AG08396 (cell line): ENCODE results near the gene AP1S2.
A peak's percentile ranks its signal among the peaks of the same experiment; 100 is the strongest.
"Not testable (repeated sequence)": the region's sequence is repeated elsewhere in the genome, so short reads cannot be mapped to it uniquely, and the experiment has no call there.

Experiments
- DNase-seq: peaks from one replicate; pipeline ENCODE4 v3.0.0; 2012; ENCODE audit warnings: low spot score, mixed read lengths

The AP1S2 gene

DNA sequence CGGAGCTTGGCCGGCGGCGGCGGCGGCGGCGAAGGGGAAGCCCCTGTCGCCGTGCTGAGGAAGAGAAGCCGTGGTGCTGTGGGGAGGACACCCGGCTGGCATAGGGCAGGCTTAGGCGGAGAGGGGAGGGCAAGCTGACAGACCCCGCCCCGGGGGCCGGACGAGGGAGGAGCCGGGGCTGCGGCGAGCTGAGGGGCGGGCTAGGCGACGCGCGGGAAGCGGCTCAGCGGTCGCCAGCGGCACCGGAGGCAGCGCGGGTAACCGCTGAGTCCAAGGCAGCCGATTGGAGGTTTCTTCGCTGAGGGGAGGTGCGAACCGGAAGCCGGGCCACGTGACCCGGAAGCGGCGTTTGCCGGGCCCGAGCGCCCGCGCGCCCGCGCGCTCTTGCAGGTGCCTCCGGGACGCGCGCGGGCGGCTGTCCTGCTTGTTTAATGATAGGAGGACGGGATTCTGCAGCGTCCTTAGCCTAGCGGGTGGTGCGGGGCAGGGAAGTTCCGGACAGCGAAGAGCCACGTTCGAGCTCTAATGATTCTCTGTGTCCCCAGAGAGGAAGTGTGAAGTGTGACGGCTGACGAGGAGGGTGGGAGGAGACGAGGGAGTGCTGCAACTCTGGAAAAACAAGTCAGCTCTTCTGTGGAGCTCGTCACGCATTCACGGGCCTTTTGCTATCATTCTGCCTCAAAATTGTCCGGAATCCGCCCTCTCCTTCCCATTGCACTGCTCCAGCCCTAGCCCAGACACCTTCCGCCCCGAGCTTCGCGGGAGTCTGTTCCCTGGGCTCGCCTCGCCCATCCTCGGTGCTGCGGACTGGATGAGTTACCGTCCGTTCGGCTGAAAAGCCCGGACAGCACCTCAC is at the start of gene AP1S2:
Gene AP1S2, minus strand, starts transcription at position 102 of the 856 bp plus-strand sequence. CDS start 2,289 bp downstream, outside the sequence.
- DNase-seq: peak; percentile 96

DNA sequence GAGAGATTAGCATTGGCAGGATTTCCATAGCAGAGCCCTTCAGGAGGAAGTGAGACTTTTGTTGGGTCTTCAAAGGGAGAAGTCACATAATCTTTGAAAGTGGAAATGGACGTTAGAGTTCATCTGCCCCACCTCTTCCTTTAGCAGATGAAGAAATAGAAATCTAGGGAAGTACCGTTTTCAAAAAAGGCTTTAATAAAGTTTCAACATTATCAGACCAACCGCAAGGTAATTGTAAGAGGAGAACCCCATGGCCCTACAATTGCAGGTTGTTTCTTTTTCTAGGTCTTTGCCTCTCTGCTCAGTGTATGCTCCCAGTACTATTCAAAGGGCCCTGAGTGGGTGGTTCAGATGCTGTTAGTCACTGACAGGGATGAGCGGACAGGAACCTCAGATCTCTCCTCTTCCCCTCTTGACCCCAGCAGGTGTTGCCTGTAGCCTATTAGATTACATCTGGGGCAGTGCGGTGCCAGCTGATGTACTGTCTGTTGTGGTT is 48.6 kb upstream of the AP1S2 start:
- no peak for DNase-seq

DNA sequence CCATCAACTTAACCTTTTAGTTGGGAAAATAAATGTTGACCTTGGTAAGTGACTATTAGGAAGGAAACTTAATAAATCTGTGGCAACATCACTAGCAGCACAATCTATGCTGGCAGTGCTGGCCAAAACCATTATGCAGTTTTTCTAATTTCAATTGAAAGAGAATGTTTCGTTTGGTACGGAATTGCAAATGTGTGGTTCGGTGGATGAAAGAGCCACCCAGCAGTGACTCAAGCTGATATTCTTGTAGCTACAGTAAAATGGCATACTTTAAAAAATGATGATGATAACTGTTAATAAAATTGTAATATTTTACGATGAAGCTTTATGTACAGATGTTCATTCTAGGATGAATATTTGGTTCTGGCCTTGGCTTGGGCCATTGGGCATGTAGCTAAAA is 40.7 kb upstream of the AP1S2 start:
- no peak for DNase-seq

DNA sequence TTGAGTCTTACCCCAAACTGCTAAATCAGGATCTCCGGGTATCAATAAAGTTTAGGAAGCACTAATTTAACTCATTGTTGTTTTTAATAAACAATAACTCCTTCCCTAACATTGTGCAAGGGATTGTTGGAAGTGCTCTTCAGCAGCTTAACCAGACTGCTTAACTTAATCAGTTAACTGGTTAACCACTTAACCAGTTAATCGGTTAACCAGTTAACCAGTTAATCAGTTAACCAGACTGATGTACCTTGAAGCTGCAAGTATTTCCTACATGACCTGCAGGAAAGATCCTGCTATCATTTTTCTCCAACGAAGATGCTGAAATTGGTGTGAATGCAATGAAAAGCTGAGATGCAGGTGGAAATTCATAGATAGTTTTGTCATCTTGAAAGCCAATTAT is 40.1 kb upstream of the AP1S2 start:
- no peak for DNase-seq

DNA sequence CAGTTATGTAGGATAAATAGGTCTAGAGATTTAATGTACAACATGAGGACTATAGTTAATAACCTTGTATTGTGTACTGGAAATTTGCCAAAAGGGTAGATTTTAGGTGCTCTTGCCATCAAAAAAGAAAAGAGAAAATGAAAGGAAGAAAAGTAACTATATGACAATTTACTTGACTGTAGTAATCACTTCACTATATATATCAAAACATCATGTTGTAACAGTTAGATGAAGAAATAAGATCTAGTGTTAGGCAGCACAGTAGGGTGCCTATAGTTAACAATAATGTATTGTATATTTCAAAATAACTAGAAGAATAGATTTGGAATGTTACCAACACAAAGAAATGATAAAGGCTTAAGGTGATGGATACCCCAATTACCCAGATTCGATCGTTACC is 35.9 kb upstream of the AP1S2 start:
- DNase-seq: no peak

DNA sequence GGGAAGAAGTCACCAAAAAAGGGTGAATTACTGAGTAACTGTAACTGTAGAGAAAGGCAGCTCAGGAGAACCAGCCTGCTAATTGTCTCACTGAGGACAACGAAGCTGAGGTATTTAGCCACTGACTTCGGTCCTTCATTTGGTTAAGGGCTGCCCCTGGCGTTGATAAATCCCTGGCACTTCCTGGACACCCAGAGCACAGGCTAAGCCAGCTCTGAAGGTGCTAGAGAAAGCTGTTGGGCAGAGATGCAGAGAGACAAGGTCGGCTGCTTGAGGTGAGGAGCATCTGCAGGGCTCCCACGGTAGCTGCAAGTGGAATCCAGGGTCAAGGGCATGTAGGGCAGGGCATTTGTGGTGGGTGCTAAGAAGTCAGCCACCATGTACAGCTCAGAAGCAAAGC is 33.4 kb upstream of the AP1S2 start:
- DNase-seq: no peak

DNA sequence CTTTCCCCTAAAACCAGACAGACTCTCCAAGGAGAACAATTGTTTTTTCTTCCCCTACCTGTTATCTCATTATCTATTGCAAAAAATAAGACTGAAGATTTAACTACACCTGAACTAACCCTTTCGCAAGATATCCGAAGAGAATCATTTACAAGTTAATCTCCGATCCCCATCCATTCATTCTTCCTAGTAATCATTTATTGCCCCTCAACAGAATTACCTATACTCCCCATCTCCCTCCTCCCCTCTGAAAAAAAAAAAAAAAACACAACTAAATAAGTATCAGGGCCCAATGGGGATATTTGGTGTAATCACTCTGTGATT is 28.9 kb upstream of the AP1S2 start:
- no peak for DNase-seq

DNA sequence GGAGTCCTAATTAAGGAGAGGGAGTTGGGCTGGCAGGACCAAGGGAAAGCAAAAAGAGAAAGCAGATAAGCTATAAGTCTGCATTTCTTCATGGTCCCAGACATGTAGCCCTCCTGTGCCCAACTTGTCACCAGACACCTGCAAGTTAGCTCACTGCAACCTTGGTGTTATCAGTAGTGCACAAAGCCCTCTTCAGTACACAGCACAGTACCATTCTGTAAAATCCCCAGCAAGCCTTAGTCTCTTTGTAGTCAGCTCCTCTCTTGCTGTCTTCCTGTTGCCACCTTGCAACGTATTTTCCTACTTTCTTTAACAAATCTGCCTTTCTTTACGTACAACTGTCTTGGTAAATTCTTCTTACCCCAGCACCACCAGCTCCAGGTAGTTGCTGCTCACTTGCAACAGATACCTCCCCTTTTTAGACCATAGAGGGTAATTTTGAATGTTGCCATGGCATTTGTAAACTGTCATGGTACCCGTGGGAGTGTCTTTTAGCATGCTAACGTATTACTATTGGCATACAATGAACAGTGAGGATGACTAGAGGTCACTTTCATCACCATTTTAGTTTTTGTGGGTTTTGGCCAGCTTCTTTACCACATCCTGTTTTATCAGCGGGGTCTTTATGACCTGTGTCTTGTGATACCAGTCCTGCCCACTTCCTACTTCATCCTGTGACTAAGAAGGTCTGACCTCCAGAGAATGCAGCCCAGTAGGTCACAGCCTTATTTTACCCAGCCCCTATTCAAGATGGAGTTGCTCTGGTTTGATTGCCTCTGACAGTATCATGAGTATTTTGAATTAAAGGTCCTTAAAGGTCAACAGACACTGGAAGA is 28.3 kb upstream of the AP1S2 start:
- DNase-seq: no peak

DNA sequence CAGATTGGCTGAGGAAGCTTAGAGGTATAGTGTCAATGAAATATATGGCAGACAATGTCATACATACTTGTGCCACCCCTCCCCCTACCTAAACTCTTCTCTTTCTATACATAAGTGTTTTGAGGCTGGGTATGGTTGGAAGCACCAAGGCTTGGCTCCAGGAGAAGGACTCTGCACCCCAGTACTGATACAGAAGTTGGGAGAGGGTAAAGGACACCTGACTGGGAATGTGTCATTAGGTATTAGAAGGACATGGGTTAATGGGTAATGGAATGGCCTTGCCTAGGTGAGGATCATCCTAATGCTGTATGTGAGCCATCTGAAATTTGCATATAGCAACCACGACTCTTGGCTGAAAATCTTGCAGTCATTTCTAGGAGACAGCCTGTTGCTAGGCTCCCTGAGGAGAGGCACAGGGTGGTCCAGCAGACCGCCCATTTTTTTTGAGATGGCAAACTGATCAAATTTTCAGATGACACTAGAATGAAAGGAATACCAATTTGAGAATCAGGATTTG is 26.8 kb upstream of the AP1S2 start:
- no peak for DNase-seq

DNA sequence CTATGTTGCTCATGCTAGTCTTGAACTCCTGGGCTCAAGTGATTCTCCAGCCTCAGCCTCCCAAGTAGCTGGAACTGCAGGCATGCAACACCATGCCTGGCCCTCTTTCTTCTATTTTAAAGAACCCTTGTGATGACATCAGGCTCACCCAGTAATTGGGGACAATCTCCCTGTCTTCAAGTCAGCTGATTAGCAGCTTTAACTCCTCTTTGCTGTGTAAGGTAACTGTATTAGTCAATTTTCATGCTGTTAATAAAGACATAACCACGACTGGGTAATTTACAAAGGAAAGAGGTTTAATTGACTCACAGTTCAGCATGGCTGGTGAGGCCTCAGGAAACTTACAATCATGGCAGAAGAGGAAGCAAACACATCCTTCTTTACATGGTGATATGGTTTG is 23.3 kb upstream of the AP1S2 start:
- not testable (repeated sequence) for DNase-seq

DNA sequence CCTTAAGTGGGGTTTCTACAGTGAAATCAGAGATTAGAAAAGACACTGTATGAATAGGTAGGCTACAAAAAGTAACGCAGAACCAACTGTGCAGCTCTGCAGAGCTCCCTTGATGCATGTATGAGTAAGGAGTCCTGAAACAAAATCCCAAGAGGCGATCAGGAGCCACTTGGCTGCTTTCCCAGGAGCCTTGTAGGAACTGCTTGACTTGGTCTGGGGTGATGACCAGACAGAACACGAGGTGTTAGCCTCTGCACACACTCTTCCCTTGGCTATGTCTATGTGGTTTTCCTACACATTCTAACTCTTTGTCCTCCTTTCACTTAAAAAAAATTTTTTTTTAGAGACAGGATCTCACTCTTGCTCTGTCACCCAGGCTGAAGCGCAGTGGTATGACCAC is 22.8 kb upstream of the AP1S2 start:
- peak; percentile 37 for DNase-seq

DNA sequence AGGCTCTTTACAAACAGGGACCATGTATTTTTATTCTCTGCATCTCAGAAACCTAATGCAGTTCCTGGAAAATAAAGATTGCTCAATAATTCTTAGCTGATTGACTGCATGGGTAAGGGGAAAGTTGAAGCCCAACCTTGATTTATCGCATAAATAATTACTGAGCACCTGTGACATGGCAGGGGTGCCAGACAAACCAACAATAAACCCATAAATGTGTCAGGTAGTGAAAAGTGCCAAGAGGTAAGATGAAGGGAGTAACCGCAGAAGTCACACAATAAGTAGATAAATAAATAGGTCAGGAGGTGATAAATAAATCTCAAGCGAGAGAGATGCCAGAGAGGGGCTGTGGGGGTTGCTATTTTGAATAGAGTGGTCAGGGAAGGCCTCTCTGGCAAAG is 20.1 kb upstream of the AP1S2 start:
- DNase-seq: no peak

DNA sequence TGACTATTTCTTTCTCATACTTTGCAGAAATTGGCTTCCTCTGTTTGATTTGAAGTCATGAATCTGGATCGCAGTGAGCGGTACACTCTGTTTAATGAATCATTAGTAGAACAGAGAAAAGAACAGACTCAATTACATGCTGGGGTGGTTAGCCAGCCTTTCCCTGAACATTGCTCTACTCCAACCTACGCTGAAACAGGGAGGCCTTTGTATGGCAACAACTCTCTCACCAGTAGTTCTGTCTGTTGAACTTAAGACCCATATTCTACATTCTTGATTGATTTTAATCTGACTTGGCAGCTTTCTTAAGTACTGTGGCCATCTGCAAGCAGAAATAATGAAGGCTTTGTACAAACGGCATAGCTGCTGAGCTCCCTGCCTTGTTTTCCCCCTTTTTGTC is 19.0 kb upstream of the AP1S2 start:
- no peak for DNase-seq

DNA sequence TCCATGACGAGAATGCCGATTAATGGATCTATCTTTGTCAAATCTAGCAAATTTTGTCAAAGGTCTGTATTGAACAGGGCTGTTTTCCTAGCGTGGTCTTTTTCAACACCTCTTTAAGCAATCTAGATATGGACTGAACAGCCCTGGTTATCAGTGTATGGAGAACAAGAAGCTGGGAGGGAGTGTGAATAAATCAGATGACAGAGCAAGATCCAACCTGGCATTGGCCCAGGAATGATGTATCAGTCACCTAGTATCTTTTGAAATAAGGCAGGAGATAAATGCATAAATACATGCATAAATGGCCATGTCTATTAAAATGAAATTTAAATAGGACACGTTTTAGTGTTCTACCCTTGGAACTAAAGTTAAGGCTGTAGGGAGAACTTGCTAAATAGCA is 15.7 kb upstream of the AP1S2 start:
- no peak for DNase-seq

DNA sequence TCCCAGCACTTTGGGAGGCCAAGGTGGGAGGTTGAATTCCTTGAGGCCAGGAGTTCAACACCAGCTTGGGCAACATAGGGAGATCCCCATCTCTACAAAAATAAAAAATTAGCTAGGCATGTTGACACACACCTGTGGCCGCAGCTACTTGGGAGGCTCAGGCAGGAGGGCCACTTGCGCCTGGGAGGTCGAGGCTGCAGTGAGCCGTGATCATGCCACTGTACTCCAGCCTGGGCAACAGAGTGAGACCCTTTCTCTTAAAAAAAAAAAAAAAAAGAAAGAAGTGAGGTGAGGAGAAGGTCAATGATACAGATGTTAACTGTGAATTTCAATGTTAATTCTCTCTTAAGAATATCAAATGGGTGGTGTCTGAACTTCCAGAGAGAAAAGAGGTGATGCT is 15.1 kb upstream of the AP1S2 start:
- no peak for DNase-seq

DNA sequence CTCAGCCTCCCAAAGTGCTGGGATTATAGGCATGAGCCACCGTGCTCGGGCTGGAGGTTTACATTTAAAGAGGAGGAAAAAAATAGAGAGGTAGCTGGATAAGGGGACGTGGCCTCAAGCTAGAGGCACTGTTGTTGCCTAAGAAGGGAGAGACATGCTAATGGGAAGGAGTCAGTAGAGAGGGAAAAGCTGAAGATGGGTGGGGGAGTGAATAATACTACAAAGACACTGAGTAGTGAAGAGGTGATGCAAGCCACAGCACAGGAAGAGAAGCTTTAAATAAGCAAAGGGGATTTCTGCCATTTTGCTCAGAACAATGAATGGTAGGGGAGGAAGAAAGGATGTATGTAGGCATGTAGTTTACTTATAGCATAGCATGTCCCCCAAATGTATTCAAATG is 11.5 kb upstream of the AP1S2 start:
- DNase-seq: no peak

DNA sequence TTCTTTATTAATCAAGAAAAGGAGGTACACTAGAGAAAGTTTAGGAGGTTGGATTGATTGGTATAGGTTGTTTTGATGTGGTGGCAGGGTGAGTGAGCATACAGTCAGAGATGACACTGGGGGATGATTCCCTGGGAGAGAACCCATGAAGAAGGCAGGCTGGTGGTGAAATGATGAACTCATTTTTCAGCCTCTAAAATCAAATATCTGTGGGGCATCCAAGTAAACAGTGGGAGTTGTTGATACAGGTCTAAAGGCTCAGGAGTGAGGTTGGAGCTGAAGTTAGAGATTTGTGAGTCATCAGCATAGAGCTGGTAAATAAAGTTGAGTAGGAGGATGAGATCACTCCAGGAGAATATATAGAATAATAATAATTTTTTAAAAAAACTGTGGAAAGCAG is 10.0 kb upstream of the AP1S2 start:
- no peak for DNase-seq

DNA sequence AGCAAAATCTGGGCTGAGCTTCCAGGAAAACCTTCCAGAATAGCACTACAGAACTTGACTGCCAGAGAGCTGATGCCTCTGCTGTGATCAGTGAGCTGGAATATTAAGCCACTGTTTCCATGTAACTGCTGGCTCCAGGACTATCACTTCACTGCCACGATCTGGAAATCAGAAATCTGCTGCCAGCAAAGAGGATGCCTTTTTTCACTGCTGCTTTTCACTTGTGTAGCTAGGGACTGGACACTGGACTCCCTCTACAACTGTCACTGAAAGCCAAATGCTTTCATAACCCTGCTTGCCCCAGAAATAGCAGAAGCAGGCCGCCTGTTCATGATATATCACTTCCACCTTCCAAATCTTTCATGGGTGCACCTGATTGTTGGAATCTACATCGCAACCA is 9.4 kb upstream of the AP1S2 start:
- DNase-seq: no peak

DNA sequence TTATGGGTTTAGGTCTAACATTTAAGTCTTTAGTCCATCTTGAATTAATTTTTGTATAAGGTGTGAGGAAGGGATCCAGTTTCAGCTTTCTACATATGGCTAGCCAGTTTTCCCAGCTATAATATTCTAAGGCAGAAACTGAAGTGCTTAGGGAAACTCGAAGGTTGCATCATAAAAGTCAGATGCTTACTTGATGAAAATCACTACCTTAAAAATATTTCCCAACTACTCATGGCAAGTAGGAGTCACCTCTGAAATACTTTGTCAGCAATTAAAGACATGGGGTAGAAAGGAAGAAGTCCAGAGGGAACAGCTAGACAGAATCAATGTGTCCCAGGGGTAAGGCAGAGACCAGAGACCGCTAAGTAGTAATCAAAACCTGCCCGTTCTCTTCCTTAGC is 6.3 kb upstream of the AP1S2 start:
- no peak for DNase-seq

DNA sequence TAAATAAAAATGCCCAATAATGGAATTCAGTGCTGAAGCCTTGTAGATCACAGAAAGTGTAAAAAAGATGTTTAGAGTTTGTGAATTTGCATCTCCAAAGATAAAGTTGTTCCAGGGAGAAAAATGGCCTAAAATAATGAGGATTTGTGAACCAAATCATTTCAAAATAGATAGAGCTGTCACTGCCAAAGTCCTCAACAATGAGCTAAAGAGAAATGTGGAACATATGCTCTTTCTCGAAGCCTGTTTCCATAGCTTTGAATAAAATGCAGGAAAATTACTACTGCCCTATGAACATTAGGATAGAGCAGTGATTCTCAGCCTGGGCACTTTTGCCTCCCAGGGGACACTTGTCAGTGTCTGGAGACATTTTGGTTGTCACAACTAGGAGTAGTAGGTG is 3.4 kb upstream of the AP1S2 start:
- no peak for DNase-seq

DNA sequence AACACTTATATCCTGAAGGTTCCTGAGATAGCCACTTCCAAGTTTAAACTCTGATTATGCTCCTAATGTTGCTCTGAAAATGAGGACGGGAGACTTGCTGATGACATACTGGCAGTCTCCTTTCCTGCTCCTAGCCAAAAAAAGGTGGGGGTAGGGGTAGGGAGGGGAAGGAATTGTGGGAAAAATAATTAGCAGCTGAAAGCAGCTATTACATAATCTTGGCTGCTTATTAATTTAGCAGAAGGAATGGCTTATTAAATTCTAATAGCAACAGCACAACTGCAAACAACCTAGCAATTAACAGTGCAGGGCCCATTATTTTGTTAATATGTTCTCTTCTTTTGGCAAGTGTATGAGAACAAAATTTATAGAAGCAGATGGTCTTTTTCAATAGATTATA is 2.0 kb upstream of the AP1S2 start:
- no peak for DNase-seq

DNA sequence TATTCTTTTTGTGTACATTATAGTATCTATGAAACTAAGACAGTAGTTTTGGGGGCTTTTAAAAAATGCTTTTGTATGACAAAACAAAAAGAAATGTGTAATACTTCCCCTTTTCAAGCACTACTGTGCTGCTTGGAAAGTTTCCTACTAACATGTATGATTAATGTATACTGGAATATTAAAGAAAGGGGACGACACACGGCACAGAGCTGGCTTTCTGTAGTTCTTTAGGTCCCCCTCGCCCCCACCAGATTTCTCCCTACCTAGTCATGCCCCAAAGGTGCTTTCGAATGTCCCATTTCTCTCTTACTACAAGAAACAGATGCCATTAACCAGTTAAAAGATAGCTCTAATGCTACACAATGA is 1.6 kb upstream of the AP1S2 start:
- no peak for DNase-seq

DNA sequence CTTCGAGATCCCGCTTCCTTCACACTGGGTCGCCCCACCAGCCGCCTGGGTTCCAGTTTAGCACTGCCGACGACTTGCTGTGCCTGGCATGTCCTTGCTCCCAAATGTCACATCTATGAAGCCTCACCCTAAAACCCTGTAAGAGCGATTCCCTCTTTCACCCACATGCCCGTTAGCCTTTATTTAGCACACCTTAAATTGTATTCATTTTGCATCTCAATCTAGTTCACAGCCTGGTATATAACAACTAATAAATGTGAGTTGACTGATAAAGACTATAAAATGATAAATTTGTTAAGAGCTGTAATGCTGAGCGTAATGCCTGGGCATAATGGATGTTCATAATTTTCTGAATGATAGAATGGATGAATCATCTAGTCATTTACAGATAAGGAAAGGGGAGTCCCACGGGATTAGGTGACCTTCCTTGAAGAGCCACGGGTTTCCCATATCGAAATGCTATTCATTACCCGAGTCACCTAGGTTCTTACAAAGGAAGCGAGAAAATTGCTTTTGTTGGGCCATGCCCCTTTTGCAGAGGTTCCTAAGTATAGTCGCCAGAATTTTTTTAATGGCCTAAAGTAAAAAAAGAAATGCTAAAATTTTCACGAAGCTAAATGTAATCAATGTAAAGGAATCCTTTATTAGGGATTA is 1.1 kb upstream of the AP1S2 start:
- DNase-seq: no peak
